Left lung (tissue), 10 donors: ENCODE results near the gene DSC1. TPM values are rescaled to one million over a fixed set of nuclear protein-coding genes. Genes with fewer than 3 reads are reported as not detected.

Experiments used
- ATAC-seq: fragments of 200-7000 bp; cut with Tn5 transposase; one replicate; pipeline ENCODE4 v1.9.1; 2020; ENCODE audit warnings: moderate library complexity
- DNase-seq, 4 donors: peaks; one replicate each; pipeline ENCODE4 v3.0.0-alpha.2; 2013 to 2020
- H3K27ac ChIP-seq, 2 donors: fragments of 200-600 bp; sonication (generic) in 1 of 2; one replicate each; pipeline versions ENCODE4 v1.5.0 to v1.8.0; 2020 to 2021
- H3K27me3 ChIP-seq, 2 donors: fragments of 200-600 bp; sonication (generic) in 1 of 2; one replicate each; pipeline versions ENCODE4 v1.5.0 to v1.8.0; 2020 to 2021
- H3K36me3 ChIP-seq, 2 donors: fragments of 200-600 bp; sonication (generic) in 1 of 2; one replicate each; pipeline versions ENCODE4 v1.5.0 to v1.8.0; 2020 to 2021
- H3K4me1 ChIP-seq, 2 donors: fragments of 200-600 bp; one replicate each; pipeline ENCODE4 v1.8.0; 2021
- H3K4me3 ChIP-seq, 2 donors: fragments of 200-600 bp; sonication (generic) in 1 of 2; one replicate each; pipeline versions ENCODE4 v1.5.0 to v1.8.0; 2020 to 2021; ENCODE audit warnings: mild to moderate bottlenecking in 1 of 2
- H3K9me3 ChIP-seq, 2 donors: fragments of 200-600 bp; sonication (generic) in 1 of 2; one replicate each; pipeline versions ENCODE4 v1.5.0 to v1.8.0; 2020 to 2021
- intact Hi-C, 2 donors: fragments of 100-400 bp; cut with DNase I; formaldehyde crosslinking; loops; one replicate each; pipeline versions ENCODE4 v1.11.2 to v1.14.2; 2022
- polyA plus RNA-seq, 6 donors: library from polyadenylated mRNA; unstranded; fragments of 120-200 nt; gene quantifications; one replicate each; pipeline ENCODE4 v1.2.1, GENCODE V29; 2013; ENCODE audit not compliant: insufficient read length in 6 of 6
- total RNA-seq, 2 donors: library from RNA; stranded (reverse); fragmentation: NEBNext Ultra II Directional; extraction: Animal tissue kit (Norgen Biotek cat#: 25700); gene quantifications; one replicate each; pipeline ENCODE4 v1.2.1, GENCODE V29; 2021
- TF ChIP-seq, protein P1 (sequence below), 2 donors: fragments of 200-600 bp; sonication (generic) in 1 of 2; IDR thresholded peaks; one replicate each; pipeline versions ENCODE4 v1.5.0 to v1.8.0; 2021; ENCODE audit warnings: antibody characterized with exemption in 2 of 2
- donor health status: DM: no; HTN: yes; CAD: no.
- donor health status: DM: no; HTN: no; CAD: no.

DSC1 gene
- total and polyA plus RNA-seq, 8 donors: 0.07 TPM; not detected in 7

DNA sequence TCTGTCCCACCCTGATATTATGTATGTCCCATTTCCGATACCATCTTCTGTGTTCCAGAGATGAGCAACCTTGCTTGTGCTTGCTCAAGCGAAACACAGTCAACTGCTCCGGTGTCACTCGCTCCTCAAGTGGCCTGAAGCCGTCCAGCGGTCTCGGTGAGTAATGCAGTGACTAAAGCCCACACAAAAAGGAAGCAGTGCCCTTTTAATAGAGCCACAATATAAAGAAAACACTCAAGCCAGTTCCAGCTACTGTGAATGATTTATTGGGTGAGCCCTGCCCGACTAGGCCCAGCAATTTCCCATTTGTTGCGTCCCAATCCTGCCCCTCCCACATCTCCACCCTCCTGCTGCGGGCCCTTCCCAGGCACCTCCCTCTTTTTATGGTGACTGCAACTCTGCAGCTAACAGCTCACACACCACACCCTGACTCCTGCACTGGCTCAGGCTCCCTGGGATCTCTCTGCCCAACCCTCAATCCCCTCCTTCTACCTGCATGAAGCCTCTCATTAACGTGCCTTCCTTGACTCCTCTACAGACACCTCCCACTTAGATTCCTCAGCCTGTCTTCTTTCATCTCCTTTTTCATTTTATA lies 44.2 kb upstream of the DSC1 start:
- H3K36me3 ChIP-seq: no peaks in the 10 kb centered on the region
- DNase-seq (peak; percentile 20 to 86 (median 76)), ATAC-seq (peak; percentile 98)
- peak overlapping the region; percentile 27 to 45 for H3K27ac ChIP-seq
- H3K27me3 ChIP-seq: no peaks in the 10 kb centered on the region
- TF ChIP-seq, protein P1, sequence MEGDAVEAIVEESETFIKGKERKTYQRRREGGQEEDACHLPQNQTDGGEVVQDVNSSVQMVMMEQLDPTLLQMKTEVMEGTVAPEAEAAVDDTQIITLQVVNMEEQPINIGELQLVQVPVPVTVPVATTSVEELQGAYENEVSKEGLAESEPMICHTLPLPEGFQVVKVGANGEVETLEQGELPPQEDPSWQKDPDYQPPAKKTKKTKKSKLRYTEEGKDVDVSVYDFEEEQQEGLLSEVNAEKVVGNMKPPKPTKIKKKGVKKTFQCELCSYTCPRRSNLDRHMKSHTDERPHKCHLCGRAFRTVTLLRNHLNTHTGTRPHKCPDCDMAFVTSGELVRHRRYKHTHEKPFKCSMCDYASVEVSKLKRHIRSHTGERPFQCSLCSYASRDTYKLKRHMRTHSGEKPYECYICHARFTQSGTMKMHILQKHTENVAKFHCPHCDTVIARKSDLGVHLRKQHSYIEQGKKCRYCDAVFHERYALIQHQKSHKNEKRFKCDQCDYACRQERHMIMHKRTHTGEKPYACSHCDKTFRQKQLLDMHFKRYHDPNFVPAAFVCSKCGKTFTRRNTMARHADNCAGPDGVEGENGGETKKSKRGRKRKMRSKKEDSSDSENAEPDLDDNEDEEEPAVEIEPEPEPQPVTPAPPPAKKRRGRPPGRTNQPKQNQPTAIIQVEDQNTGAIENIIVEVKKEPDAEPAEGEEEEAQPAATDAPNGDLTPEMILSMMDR (IDR thresholded peaks at IDR 0.05): peak in 1 of 2 donors; percentile 40
- no peak overlapping the region for H3K4me3 ChIP-seq
- intact Hi-C loops: no loop called here
- peaks cover 7 to 40% of the 10 kb centered on the region in 2 donors for H3K4me1 ChIP-seq
- H3K9me3 ChIP-seq: no peaks in the 10 kb centered on the region

- Histone ChIP-seq H3K27me3 (no peaks in the 10 kb centered on the region), H3K36me3 (no peaks in the 10 kb centered on the region), H3K4me3 (no peak overlapping the region), H3K9me3 (no peaks in the 10 kb centered on the region), H3K4me1 (peaks cover 7 to 40% of the 10 kb centered on the region in 2 donors), H3K27ac (peak overlapping the region; percentile 27 to 45)
- DNase-seq: no peak
- TF ChIP-seq, protein P1 (IDR thresholded peaks at IDR 0.05): no peak
- intact Hi-C loops: no loop called here
- ATAC-seq: no peak
Observed at GRCh38 chr18:31206071-31206470, 43.4 kb upstream of the DSC1 start.

- Histone ChIP-seq H3K4me1 (peaks cover 7 to 40% of the 10 kb centered on the region in 2 donors), H3K27ac (no peak overlapping the region), H3K4me3 (no peak overlapping the region), H3K36me3 (no peaks in the 10 kb centered on the region), H3K27me3 (no peaks in the 10 kb centered on the region), H3K9me3 (no peaks in the 10 kb centered on the region)
- ATAC-seq (no peak), DNase-seq (no peak)
- TF ChIP-seq, protein P1 (IDR thresholded peaks at IDR 0.05): no peak
- intact Hi-C loops: no loop called here
Observed at GRCh38 chr18:31205273-31205672, 42.6 kb upstream of the DSC1 start.

- TF ChIP-seq, protein P1 (IDR thresholded peaks at IDR 0.05): no peak
- Histone ChIP-seq H3K36me3 (no peaks in the 10 kb centered on the region), H3K4me1 (peaks cover 7 to 40% of the 10 kb centered on the region in 2 donors), H3K4me3 (no peak overlapping the region), H3K27me3 (no peaks in the 10 kb centered on the region), H3K27ac (no peak overlapping the region), H3K9me3 (no peaks in the 10 kb centered on the region)
- DNase-seq (no peak), ATAC-seq (no peak)
- intact Hi-C loops: no loop called here
Observed at GRCh38 chr18:31204833-31205232, 42.2 kb upstream of the DSC1 start.

DNA sequence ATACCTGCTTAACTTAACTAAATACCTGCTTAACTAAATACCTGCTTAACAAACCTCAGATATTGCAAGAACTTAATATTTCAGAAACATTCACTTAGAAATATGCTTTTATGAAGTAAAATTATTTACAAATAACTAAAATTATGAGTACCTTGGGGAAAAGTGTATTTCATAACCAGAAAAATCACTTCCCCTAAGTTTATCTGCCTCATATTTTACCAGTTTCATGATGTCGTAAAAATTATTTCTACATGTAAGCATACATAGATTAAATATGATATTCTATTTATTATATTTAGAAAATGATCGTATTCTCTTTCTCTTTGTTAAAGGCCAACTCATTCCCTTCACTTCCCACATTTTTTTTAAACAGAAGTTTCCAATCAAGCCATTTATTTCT lies 41.5 kb upstream of the DSC1 start:
- no peaks in the 10 kb centered on the region for H3K27me3 ChIP-seq
- peaks cover 7 to 46% of the 10 kb centered on the region in 2 donors for H3K4me1 ChIP-seq
- ATAC-seq (no peak), DNase-seq (no peak)
- peak overlapping the region in 1 of 2 donors; percentile 77 for H3K27ac ChIP-seq
- intact Hi-C loops: no loop called here
- no peaks in the 10 kb centered on the region for H3K36me3 ChIP-seq
- H3K4me3 ChIP-seq: no peak overlapping the region
- H3K9me3 ChIP-seq: no peaks in the 10 kb centered on the region
- TF ChIP-seq, protein P1 (IDR thresholded peaks at IDR 0.05): no peak
